ENCODE data around the gene C17orf113. TPM values are rescaled to one million over a fixed set of nuclear protein-coding genes. Genes with fewer than 3 reads are reported as not detected.

C17orf113 gene
- total and polyA plus RNA-seq, 2 of the 4 experiments (the other 2 are of a cell fraction) = under 0.01 to 0.03 TPM

GRCh38 chr17:42039794-42040763 lies 10.3 kb downstream of the C17orf113 start:
- dilution Hi-C loops (cut with HindIII; ENCODE audit: low sequenced_read_pairs, unreplicated experiment) = no loop called here
- ATAC-seq (ENCODE audit: low read depth) = peak; percentile 35; the same call in 1 of the 2 replicates
- in situ Hi-C loops (cut with MboI; ENCODE audit: low sequenced_read_pairs) = no loop called here
- Histone ChIP-seq H3K23ac (ENCODE audit: low read depth, low read length) (no peak overlapping the region), H3K4me2 (ENCODE audit: low read depth, low read length) (no peak overlapping the region), H3K9me3 (ENCODE audit: control insufficient read depth, insufficient read depth, low read length) (no peaks in the 10 kb centered on the region), H2AFZ (replicated peaks; ENCODE audit: low read length, poor library complexity) (no peak overlapping the region), H2BK120ac (ENCODE audit: low read depth, low read length) (no peak overlapping the region), H4K20me1 (ENCODE audit: insufficient read depth, low read length) (no peaks in the 10 kb centered on the region), H3K27me3 (ENCODE audit: control insufficient read depth, insufficient read depth, low read length) (peaks cover 38% of the 10 kb centered on the region), H2BK20ac (ENCODE audit: low read depth, low read length) (no peak overlapping the region), H3K4ac (ENCODE audit: low read depth, low read length) (no peak overlapping the region), H3K9ac (ENCODE audit: low read depth, low read length) (no peak overlapping the region), H2AK5ac (ENCODE audit: low read depth, low read length) (no peak overlapping the region), H3K4me3 (ENCODE audit: insufficient read depth, low read depth, low read length) (no peak overlapping the region), H2AK9ac (replicated peaks; ENCODE audit: low read depth, low read length, poor library complexity) (peak overlapping the region; percentile 16), H3K9me1 (ENCODE audit: insufficient read depth, low read length) (no peaks in the 10 kb centered on the region), H3K36me3 (ENCODE audit: control insufficient read depth, insufficient read depth, low read length) (no peaks in the 10 kb centered on the region), H4K8ac (ENCODE audit: low read depth in 2 of 2, low read length in 2 of 2) (no peak overlapping the region), H3K27ac (ENCODE audit: insufficient read depth, low read length) (no peak overlapping the region), H4K91ac (ENCODE audit: insufficient read depth, low read depth, low read length) (no peak overlapping the region), H2BK15ac (ENCODE audit: low read depth, low read length) (no peak overlapping the region), H3K18ac (ENCODE audit: low read depth, low read length) (no peak overlapping the region), H4K5ac (ENCODE audit: low read depth, low read length) (no peak overlapping the region), H2BK5ac (ENCODE audit: low read depth, low read length, poor library complexity, severe bottlenecking) (no peak overlapping the region), H3K4me1 (ENCODE audit: control insufficient read depth, insufficient read depth, low read length) (no peaks in the 10 kb centered on the region), H3K79me1 (ENCODE audit: low read depth in 1 of 2, low read length in 2 of 2) (no peaks in the 10 kb centered on the region), H3K14ac (replicated peaks; ENCODE audit: low read depth, low read length) (no peak overlapping the region), H3K56ac (ENCODE audit: extremely low read depth, insufficient read depth, low read length) (no peak overlapping the region)
- BruUV-seq (replicated peaks) = no TSS peak
- CTCF ChIA-PET = interaction anchor here (0.6 kb wide), 1 partner anchor 15 kb away, joined by 3 read pairs; no protein-coding TSS in a partner anchor
- intact Hi-C loops (cut with micrococcal nuclease) = no loop called here
- DNase-seq = no peak
- POLR2A ChIA-PET (ENCODE audit: unreplicated experiment) = no interaction called here
- WGBS, 2 experiments (ENCODE audit: extremely low coverage in 2 of 2, insufficient read length in 1 of 2) = 47% methylated on average over 61 of the region's 77 CpGs; no CpG with 5 or more reads in 1 of the 2 experiments
- TF ChIP-seq USF2 (IDR thresholded peaks at IDR 0.05; ENCODE audit: low read depth, low read length) = no peak
- no peak for TF ChIP-seq NFE2L2 (IDR thresholded peaks at IDR 0.05; ENCODE audit: low read depth, low read length)
- TF ChIP-seq, protein P1, sequence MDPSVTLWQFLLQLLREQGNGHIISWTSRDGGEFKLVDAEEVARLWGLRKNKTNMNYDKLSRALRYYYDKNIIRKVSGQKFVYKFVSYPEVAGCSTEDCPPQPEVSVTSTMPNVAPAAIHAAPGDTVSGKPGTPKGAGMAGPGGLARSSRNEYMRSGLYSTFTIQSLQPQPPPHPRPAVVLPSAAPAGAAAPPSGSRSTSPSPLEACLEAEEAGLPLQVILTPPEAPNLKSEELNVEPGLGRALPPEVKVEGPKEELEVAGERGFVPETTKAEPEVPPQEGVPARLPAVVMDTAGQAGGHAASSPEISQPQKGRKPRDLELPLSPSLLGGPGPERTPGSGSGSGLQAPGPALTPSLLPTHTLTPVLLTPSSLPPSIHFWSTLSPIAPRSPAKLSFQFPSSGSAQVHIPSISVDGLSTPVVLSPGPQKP (IDR thresholded peaks at IDR 0.05; ENCODE audit: borderline replicate concordance, low read depth, low read length) = no peak
- TF ChIP-seq CHD1 (IDR thresholded peaks at IDR 0.05; ENCODE audit: low read depth, low read length) = no peak
- no peak for TF ChIP-seq RCOR1 (IDR thresholded peaks at IDR 0.05; ENCODE audit: insufficient replicate concordance, low read length)
- TF ChIP-seq RFX5 (IDR thresholded peaks at IDR 0.05; ENCODE audit: low read depth, low read length) = no peak
- TF ChIP-seq MAZ (IDR thresholded peaks at IDR 0.05; ENCODE audit: borderline replicate concordance, low read depth, low read length) = no peak
- no peak for TF ChIP-seq BHLHE40 (IDR thresholded peaks at IDR 0.05; ENCODE audit: low read depth, low read length)
- TF ChIP-seq FOS (IDR thresholded peaks at IDR 0.05; ENCODE audit: low read depth, low read length) = no peak
- no peak for TF ChIP-seq POLR2A (IDR thresholded peaks at IDR 0.05; ENCODE audit: low read depth, low read length)
- no peak for TF ChIP-seq CEBPB (IDR thresholded peaks at IDR 0.05; ENCODE audit: low read depth, low read length)
- no peak for TF ChIP-seq RAD21 (IDR thresholded peaks at IDR 0.05; ENCODE audit: low read length)
- TF ChIP-seq SMC3 (IDR thresholded peaks at IDR 0.05; ENCODE audit: low read depth, low read length) = no peak
- TF ChIP-seq MXI1 (IDR thresholded peaks at IDR 0.05; ENCODE audit: borderline replicate concordance, low read depth, low read length) = no peak

Measured in IMR-90 (cell line).